Memory B cell (primary cell): ENCODE measurements around the gene SLC12A7.
"Not testable (repeated sequence)": the region's sequence is repeated elsewhere in the genome, so short reads cannot be mapped to it uniquely, and the experiment has no call there.

ENCODE experiments used
- ATAC-seq: fragments of 150-1000 bp; cut with Tn5 transposase; 2 replicates; pipeline ENCODE4 v1.10.0; 2021; ENCODE audit warnings: low read depth, mild to moderate bottlenecking, moderate library complexity
- DNase-seq, 2 donors: peaks; one replicate each; pipeline ENCODE4 v3.0.0; 2022; ENCODE audit warnings: low spot score in 2 of 2
- H3K27ac Mint-ChIP-seq: one replicate; pipeline ENCODE4 v1.8.0; 2022; ENCODE audit warnings: mild to moderate bottlenecking, moderate library complexity, mixed read lengths
- H3K27me3 Mint-ChIP-seq: one replicate; pipeline ENCODE4 v1.8.0; 2022; ENCODE audit warnings: mixed read lengths
- H3K36me3 Mint-ChIP-seq: one replicate; pipeline ENCODE4 v1.8.0; 2022; ENCODE audit warnings: mild to moderate bottlenecking, mixed read lengths
- H3K4me1 Mint-ChIP-seq: one replicate; pipeline ENCODE4 v1.8.0; 2022; ENCODE audit warnings: mixed read lengths
- H3K4me3 Mint-ChIP-seq: one replicate; pipeline ENCODE4 v1.8.0; 2022; ENCODE audit warnings: mild to moderate bottlenecking, moderate library complexity, mixed read lengths
- H3K9me3 Mint-ChIP-seq: one replicate; pipeline ENCODE4 v1.8.0; 2022; ENCODE audit warnings: mixed read lengths

Gene SLC12A7

DNA sequence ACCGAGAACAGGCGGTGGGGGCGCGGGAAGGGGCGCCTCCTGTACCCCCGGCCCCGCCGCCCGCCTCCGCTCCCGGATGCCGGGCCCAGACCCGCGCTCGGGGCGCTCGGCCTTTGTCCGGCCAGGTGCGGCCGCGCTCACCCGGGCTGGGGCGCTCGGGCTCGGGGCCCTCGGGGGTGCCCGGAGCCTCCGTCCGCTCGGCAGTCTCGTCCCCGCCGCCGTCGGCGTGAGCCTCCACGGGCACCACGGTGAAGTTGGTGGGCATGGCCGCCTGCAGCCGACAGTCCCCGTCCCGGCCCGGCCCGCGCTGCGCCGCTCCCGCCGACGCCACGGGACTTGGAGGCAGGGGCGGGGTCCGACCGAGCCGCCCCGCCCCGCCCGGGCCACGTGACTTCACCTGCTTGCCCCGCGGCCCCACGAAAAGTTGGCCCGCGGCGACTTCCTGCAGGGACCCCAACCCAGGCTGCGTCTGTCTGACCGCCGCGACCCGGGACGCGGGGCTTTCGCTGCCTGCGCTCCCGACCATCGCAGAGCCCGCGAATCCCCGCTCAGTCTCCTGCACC lies at the start of gene SLC12A7:
SLC12A7 (minus strand) TSS at position 337 of the 563 bp plus-strand sequence; CDS start at position 265, 72 bp downstream.
- ATAC-seq (peak; percentile 76), DNase-seq (peak; percentile 49 to 58)
- Mint-ChIP-seq H3K36me3 (no peaks in the 10 kb centered on the region), H3K27me3 (no peaks in the 10 kb centered on the region), H3K9me3 (no peaks in the 10 kb centered on the region), H3K4me1 (peaks cover 31% of the 10 kb centered on the region), H3K27ac (peak within 1 kb of the TSS; percentile 50), H3K4me3 (peak within 1 kb of the TSS; percentile 90)

DNA sequence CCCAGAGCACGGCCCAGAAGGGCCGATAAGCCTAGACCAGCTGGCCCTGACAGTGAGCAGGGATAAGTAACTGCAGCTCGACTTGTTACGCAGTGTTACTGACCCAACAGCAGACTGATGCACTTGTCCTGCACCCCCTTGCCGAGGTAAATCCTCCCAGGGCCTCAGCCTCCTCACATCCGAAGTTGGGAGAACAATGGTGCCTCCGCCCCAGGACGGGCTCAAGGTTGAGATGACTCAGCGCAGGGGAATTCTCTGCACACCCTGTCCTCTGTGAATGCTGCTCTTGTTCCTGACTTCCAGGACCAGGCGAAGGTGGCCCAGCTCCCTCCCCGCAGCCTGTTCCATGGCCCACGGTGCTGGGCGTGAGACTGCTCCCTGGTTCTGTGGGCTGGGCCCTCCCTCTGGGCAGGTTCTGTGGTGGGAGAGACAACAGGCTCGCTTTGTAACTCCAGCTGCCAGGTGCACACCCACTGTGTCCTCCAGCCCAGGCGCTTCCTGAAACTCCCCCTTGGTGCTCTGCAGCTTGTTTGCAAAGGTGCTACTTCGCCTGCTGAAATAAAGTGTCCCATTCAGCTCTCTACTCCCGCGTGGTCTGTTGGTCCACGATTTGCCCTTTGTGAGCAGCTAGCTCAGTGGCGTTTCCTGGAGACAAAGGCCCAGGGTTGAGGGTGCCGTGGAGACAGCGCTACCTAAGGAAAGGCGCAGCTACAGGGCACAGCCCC lies 49.4 kb upstream of the SLC12A7 start:
- ATAC-seq (no peak), DNase-seq (no peak)
- H3K4me3 Mint-ChIP-seq: no peak overlapping the region
- H3K4me1 Mint-ChIP-seq: peaks cover 25% of the 10 kb centered on the region
- H3K27ac Mint-ChIP-seq: no peak overlapping the region
- H3K9me3 Mint-ChIP-seq: peaks cover 8% of the 10 kb centered on the region
- H3K27me3 Mint-ChIP-seq: peaks cover 18% of the 10 kb centered on the region
- peaks cover 11% of the 10 kb centered on the region for H3K36me3 Mint-ChIP-seq

DNA sequence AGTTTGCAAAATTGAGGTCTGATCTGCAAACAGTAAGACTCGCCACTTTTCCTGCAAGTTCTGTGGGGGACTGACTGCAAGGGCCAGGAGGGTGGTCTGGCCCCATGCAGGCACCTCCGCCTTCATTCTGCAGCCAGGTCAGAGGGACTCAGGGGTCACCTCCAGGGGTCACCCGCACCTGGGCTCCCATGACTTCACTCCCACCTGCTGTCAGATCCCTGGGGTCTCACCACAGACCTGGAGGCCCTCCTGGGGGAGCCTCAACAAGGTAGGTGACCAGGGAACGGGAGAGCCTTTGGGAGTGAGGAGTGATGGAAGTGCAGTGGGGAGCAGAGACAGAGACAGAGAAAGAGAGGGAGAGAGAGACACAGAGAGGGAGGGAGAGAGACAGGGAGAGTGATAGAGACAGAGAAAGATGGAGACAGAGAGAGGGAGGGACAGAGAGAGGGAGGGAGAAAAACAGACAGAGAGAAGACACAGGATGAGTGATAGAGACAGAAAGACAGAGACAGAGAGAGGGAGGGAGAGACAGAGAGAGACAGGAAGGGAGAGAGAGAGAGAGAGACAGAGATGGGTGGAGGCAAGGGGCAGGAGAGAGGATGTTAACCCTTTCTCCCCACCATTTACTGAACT lies 48.0 kb upstream of the SLC12A7 start:
- ATAC-seq (no peak), DNase-seq (no peak)
- H3K36me3 Mint-ChIP-seq: peaks cover 11% of the 10 kb centered on the region
- peaks cover 8% of the 10 kb centered on the region for H3K9me3 Mint-ChIP-seq
- no peak overlapping the region for H3K4me3 Mint-ChIP-seq
- peaks cover 21% of the 10 kb centered on the region for H3K4me1 Mint-ChIP-seq
- H3K27ac Mint-ChIP-seq: no peak overlapping the region
- peaks cover 11% of the 10 kb centered on the region for H3K27me3 Mint-ChIP-seq

DNA sequence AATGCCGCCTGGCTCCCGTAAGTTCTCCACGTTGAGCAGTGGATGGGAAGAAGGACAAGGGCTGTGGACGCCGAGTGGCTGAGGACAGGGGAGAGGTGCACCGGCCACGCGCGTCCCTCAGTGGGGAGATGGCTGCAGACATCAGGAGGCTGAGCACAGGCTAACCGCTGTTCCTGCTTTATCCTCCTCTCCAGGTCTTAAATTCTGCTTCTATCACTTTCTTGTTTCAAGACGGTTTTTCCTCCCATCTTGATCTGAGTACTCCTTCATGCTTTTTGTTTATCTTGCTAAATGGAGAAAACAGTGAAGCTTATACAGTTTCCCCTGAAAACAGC lies 47.4 kb upstream of the SLC12A7 start:
- Mint-ChIP-seq H3K27me3 (peaks cover 11% of the 10 kb centered on the region), H3K9me3 (peaks cover 8% of the 10 kb centered on the region), H3K4me1 (peaks cover 21% of the 10 kb centered on the region), H3K27ac (no peak overlapping the region), H3K4me3 (no peak overlapping the region), H3K36me3 (peaks cover 11% of the 10 kb centered on the region)
- no peak for DNase-seq
- ATAC-seq: no peak

DNA sequence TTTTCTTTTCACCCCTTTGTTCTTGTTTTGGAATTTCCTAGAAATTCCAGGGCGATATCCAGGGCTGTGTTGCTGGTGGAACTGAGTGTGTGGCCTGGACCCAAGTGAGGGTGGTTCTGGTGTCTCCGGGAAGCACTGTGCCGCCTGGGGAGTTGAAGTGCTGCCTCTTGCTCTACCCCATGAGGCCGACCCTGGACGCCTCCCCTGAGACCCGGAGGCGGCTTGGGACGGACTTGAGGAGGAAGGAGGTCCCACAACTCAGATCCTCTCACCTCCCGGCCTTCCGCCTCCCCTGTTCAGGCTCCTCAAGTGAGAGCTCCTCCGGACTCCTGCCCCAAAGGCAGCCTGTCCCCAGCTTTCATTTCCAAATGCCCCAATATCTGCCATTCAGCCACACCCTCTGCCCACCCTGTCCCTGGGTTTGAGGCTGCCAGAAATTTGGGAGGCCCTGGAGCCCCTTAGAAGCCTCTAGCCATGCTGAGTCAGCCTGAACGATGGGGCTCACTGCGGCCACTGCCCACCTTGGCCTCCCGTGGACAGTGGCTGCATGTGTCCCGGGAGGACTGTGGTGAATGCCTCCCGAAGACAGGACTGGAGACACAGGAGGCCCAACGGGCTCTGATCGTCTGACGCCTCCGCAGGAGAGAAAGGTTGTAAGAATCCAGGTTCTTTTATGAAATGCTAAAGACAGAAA lies 46.9 kb upstream of the SLC12A7 start:
- no peak overlapping the region for H3K4me3 Mint-ChIP-seq
- H3K36me3 Mint-ChIP-seq: peaks cover 11% of the 10 kb centered on the region
- ATAC-seq (no peak), DNase-seq (no peak)
- peaks cover 8% of the 10 kb centered on the region for H3K9me3 Mint-ChIP-seq
- H3K4me1 Mint-ChIP-seq: peaks cover 25% of the 10 kb centered on the region
- peaks cover 13% of the 10 kb centered on the region for H3K27me3 Mint-ChIP-seq
- no peak overlapping the region for H3K27ac Mint-ChIP-seq

DNA sequence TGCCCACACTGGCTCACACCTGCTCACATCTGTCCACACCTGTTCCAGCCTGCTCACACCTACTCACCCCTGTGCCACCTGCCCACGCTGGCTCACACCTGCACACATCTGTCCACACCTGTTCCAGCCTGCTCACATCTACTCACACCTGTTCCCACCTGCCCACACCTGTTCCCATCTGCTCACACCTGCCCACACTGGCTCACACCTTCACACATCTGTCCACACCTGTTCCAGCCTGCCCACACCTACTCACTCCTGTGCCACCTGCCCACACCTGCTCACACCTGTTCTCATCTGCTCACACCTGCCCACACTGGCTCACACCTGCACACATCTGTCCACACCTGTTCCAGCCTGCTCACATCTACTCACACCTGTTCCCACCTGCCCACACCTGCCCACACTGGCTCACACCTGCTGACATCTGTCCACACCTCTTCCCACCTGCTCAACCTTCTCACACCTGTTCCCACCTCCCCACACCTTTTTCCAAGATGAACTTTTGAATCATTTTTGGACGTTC lies 45.7 kb upstream of the SLC12A7 start:
- Mint-ChIP-seq H3K4me1 (peaks cover 33% of the 10 kb centered on the region), H3K27ac (peak overlapping the region; percentile 80), H3K36me3 (peaks cover 11% of the 10 kb centered on the region), H3K27me3 (peaks cover 13% of the 10 kb centered on the region), H3K4me3 (peak overlapping the region; percentile 60)
- ATAC-seq, H3K9me3 Mint-ChIP-seq, DNase-seq: not testable (repeated sequence)

DNA sequence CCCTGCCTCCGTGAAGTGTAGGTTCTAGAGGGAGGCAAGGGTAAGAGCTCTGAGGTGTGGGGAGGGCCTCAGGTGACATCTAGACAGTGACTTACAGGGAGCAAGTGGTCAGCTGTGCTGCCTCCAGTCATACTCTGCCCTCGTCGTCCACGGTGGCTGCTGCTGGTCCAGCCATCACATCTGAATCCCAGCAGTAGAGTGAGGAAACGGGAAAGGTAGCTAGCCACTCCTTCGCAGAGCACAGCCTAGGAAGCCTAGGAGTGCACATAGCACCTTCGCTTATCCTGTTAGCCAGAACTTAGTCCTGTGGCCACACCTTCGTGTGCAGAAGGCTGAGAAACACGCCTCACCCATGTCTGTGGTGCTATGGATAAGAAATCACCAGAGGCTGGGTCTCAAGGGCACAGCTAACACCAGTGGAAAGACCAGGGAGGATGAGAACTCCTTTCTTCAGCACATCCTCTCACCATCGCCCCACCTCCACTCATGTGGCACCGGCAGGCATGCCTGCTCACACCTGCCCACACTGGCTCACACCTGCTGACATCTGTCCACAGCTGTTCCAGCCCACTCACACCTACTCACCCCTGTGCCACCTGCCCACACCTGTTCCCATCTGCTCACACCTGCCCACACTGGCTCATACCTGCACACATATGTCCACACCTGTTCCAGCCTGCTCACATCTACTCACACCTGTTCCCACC lies 45.0 kb upstream of the SLC12A7 start:
- Mint-ChIP-seq H3K9me3 (peaks cover 8% of the 10 kb centered on the region), H3K4me3 (peak overlapping the region; percentile 60), H3K27ac (peak overlapping the region; percentile 80), H3K36me3 (peaks cover 11% of the 10 kb centered on the region), H3K4me1 (peaks cover 39% of the 10 kb centered on the region), H3K27me3 (peaks cover 13% of the 10 kb centered on the region)
- no peak for DNase-seq
- no peak for ATAC-seq

DNA sequence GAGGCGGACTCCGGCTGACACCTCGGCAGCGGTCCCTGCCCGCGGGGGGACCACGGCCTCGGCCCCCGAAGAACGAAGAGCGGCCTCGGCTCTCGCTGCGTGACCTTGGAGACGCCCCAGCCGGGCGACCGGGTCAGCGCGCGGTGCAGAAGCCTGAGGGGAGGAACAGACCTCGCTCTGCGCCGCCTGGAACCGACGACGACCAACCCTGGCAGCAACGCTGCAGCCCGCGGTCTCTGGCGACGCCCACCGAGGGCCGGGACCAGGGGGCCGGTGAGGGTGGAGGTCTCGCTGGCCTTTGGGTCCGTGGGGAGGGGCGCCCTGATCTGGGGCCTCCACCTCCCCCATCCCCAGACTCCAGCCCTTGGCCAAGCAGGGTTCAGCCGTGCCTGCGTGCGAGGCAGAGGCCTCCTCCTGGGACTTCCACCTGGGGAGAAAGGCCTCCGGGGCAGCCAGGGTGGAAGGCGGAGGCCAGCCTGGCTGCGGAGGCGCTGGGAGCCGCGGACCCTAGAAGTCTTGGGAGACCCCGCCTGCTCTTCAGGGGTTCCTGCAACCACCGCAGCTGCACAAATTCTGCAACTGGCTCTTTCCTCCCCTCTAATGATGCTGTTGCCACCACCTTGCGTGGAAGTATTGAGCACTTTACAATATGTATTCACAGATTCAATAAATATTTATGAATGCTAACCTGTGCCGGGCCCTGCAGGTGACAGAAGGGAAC lies 44.3 kb upstream of the SLC12A7 start:
- Mint-ChIP-seq H3K27me3 (peaks cover 13% of the 10 kb centered on the region), H3K27ac (no peak overlapping the region), H3K9me3 (peaks cover 8% of the 10 kb centered on the region), H3K4me1 (peaks cover 44% of the 10 kb centered on the region), H3K36me3 (peaks cover 11% of the 10 kb centered on the region), H3K4me3 (peak overlapping the region; percentile 24)
- DNase-seq: no peak
- ATAC-seq: no peak

DNA sequence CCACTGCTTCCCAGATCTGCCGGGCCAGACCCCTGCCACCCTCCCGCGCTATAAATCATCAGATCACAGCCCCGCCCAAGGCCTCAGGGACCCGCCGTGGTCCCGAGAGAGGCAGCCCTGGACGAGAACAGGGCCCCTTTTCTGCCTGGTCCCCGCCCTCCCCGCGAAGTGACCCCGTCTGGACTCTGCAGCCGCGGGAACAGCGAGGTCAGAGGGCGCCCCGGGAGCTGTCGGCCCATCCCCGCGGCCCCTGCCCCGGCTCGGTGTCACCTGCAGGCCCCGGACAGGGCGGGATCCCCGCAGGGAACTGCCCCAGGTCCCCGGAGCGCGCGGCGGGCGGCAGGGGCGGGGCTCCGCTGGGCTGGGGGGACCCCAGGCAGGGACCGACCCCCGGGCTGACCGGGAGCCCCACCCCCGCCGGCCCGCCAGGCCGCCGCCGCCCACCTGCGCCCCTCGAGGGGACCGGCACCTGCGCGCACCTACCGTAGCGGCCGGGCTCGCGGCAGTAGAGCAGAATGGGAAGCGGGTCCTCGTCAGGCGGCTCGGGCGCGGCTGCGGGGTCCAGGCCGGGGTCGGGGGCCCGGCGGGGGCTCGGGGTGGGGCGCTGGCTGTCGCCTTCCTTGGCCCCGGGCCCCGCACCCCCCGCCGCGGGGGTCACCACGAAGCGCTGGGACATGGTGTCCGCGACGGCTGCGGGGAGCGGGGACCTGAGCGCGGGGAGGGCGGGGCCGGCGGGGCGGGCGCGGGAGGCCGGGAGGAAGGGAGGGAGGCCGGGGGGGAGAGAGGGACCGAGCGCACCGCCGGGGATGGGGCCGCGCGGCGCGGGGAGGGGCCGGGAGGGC lies 43.5 kb upstream of the SLC12A7 start:
- no peak for ATAC-seq
- no peak for DNase-seq
- H3K4me1 Mint-ChIP-seq: peaks cover 46% of the 10 kb centered on the region
- peaks cover 11% of the 10 kb centered on the region for H3K36me3 Mint-ChIP-seq
- H3K9me3 Mint-ChIP-seq: peaks cover 8% of the 10 kb centered on the region
- H3K27me3 Mint-ChIP-seq: peaks cover 13% of the 10 kb centered on the region
- no peak overlapping the region for H3K27ac Mint-ChIP-seq
- H3K4me3 Mint-ChIP-seq: peak overlapping the region; percentile 69

DNA sequence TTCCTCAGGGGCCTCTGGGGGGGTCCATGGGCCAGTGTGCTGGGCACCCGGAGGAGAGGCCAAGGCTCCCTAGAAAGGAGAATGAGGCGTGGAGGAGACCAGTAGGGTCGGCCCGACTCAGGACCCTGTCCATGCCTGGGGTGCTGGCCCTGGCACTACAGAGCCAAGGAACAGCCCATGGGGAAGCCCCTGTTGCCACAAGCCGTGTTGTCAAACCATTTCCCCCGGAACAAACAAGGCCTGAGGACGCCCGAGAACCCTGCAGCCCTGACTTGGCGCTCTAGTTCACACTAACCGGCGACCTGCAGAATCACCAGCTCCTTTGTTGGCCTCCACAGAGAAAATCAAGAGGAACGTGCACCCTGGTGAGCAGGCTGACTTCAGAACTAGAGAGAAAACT lies 41.6 kb upstream of the SLC12A7 start:
- Mint-ChIP-seq H3K9me3 (peaks cover 8% of the 10 kb centered on the region), H3K36me3 (peaks cover 8% of the 10 kb centered on the region), H3K27ac (peak overlapping the region; percentile 97), H3K4me3 (peak overlapping the region; percentile 62), H3K27me3 (peaks cover 9% of the 10 kb centered on the region), H3K4me1 (peaks cover 44% of the 10 kb centered on the region)
- DNase-seq: peak in 1 of 2 donors; percentile 40
- ATAC-seq: peak; percentile 60

DNA sequence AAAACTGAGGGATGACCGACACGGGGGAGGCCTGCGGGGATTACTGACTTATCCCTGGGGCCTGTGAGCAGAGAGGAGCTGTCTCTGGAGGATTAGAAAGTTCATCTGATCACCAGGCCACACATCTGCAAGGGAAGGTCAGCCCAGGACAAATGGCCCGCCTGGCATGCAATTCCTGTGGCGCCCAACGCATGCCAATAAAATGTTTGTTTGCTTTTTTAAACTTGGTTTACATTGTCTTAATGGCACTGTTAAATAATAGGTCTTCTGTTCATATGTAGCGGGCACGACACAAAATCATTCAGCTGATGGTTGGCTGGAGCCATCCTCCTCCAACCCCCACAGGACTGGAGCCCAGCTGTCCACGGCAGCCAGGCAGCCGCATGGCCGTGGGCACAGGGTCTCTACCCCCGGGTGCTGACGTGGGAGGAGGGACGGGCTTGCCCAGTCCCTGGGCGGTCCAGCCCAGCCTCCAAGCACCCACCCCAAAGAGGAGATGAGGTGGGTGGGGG lies 41.0 kb upstream of the SLC12A7 start:
- Mint-ChIP-seq H3K27me3 (peaks cover 9% of the 10 kb centered on the region), H3K9me3 (peaks cover 8% of the 10 kb centered on the region), H3K4me3 (peak overlapping the region; percentile 62), H3K27ac (peak overlapping the region; percentile 97), H3K36me3 (peaks cover 8% of the 10 kb centered on the region), H3K4me1 (peaks cover 44% of the 10 kb centered on the region)
- no peak for ATAC-seq
- no peak for DNase-seq

DNA sequence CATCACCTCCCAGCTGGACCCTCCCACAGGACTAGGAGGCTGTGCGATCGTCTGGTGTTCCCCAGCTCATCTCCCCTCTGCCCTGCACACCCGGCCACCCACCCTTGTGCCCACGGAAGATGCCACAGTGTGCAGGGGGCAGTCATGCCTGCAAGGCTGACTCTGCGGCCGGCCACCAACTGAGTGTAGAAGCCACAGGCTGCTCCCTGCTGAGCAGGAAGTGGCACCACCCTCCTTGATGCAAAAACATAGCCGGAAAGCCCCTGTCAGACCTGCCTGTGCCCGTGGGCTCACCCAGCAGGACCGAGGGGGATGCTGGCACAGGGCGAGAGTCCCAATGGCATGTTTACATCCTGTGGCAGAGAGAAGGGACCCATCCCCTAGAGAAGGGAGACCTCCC lies 40.3 kb upstream of the SLC12A7 start:
- peaks cover 5% of the 10 kb centered on the region for H3K27me3 Mint-ChIP-seq
- H3K27ac Mint-ChIP-seq: peak overlapping the region; percentile 97
- peaks cover 40% of the 10 kb centered on the region for H3K4me1 Mint-ChIP-seq
- H3K9me3 Mint-ChIP-seq: peaks cover 1% of the 10 kb centered on the region
- H3K4me3 Mint-ChIP-seq: peak overlapping the region; percentile 62
- ATAC-seq: peak; percentile 88
- peaks cover 3% of the 10 kb centered on the region for H3K36me3 Mint-ChIP-seq
- peak; percentile 48 to 65 for DNase-seq
